GM19043 (cell line): ENCODE results near the gene SIM1.

Experiments
- ATAC-seq: cut with Tn5 transposase; IDR thresholded peaks from one replicate; pipeline ENCODE4 v1.9.1; 2021; ENCODE audit warnings: low read depth; ENCODE audit not compliant: unreplicated experiment

SIM1 gene

GRCh38 chr6:100458841-100459591, 5.7 kb downstream of the SIM1 start:
- no peak for ATAC-seq

- no peak for ATAC-seq
Observed at GRCh38 chr6:100457311-100457990, 7.3 kb downstream of the SIM1 start.

- no peak for ATAC-seq
Observed at GRCh38 chr6:100456908-100457235, 7.8 kb downstream of the SIM1 start.

GRCh38 chr6:100456141-100456907, 8.4 kb downstream of the SIM1 start:
- ATAC-seq, result no peak

GRCh38 chr6:100455230-100456124, 9.2 kb downstream of the SIM1 start:
- peak; percentile 53 for ATAC-seq

GRCh38 chr6:100454551-100455229, 10.0 kb downstream of the SIM1 start:
- ATAC-seq, result no peak

- no peak for ATAC-seq
Observed at GRCh38 chr6:100453701-100454521, 10.8 kb downstream of the SIM1 start.

GRCh38 chr6:100452998-100453397, 11.7 kb downstream of the SIM1 start:
- no peak for ATAC-seq

GRCh38 chr6:100451577-100451976, 13.1 kb downstream of the SIM1 start:
- no peak for ATAC-seq

- no peak for ATAC-seq
Observed at GRCh38 chr6:100449239-100449691, 15.5 kb downstream of the SIM1 start.

- ATAC-seq, result no peak
Observed at GRCh38 chr6:100447900-100448748, 16.6 kb downstream of the SIM1 start.

GRCh38 chr6:100447081-100447899, 17.4 kb downstream of the SIM1 start:
- no peak for ATAC-seq

- ATAC-seq, result no peak
Observed at GRCh38 chr6:100446115-100447080, 18.3 kb downstream of the SIM1 start.

GRCh38 chr6:100445512-100445911, 19.2 kb downstream of the SIM1 start:
- no peak for ATAC-seq

- no peak for ATAC-seq
Observed at GRCh38 chr6:100440935-100441334, 23.8 kb downstream of the SIM1 start.

GRCh38 chr6:100435299-100435698, 29.4 kb downstream of the SIM1 start:
- ATAC-seq, result no peak
